GM12891 (cell line): ENCODE measurements around the gene DNAAF8.

Source experiments
- POLR2A ChIP-seq: IDR thresholded peaks from 2 replicates; pipeline ENCODE4 v1.6.1; 2011; ENCODE audit warnings: low read depth, low read length, control low read depth
- POLR2AphosphoS5 ChIP-seq: IDR thresholded peaks from 2 replicates; pipeline ENCODE4 v1.6.1; 2011; ENCODE audit warnings: low read depth, low read length, control low read depth
- POU2F2 ChIP-seq: IDR thresholded peaks from 2 replicates; pipeline ENCODE4 v1.6.1; 2011; ENCODE audit warnings: low read depth, mild to moderate bottlenecking, control low read depth, low read length, moderate library complexity
- TAF1 ChIP-seq: IDR thresholded peaks from 2 replicates; pipeline ENCODE4 v1.6.1; 2011; ENCODE audit warnings: low read depth, low read length, control low read depth

DNA sequence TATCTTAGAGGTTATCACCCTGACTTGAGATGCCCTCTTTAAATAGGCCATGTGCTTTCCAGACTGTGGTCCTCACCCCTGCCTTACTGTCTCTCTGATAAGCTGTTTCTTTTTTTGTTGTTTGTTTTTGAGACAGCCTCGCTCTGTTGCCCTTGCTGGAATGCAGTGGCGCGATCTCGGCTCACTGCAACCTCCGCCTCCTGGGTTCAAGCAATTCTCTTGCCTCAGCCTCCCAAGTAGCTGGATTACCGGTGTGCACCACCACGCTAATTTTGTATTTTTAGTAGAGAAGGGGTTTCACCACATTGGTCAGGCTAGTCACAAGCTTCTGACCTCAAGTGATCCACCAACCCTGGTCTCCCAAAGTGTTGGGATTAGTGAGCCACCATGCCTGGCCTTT, 54.6 kb downstream of the DNAAF8 start:
- TF ChIP-seq POLR2A (no peak), POLR2AphosphoS5 (no peak), TAF1 (no peak), POU2F2 (no peak)
